Bronchial epithelial cell (primary cell): Measurements from ENCODE around the gene ITSN1. TPM values are rescaled to one million over a fixed set of nuclear protein-coding genes. Genes with fewer than 3 reads are reported as not detected.

Experiments
- DNase-seq: peaks from one replicate; pipeline ENCODE4 v3.0.0-alpha.2; 2010; ENCODE audit warnings: low read depth
- FAIRE-seq: peaks from 2 replicates; lab custom pipeline; 2011; peaks lifted over from hg19 to GRCh38; lab: Jason Lieb, UNC
- H3K27me3 ChIP-seq: 2 replicates; pipeline ENCODE4 v1.5.1; 2011; ENCODE audit warnings: low read length; ENCODE audit not compliant: control insufficient read depth, insufficient read depth
- H3K36me3 ChIP-seq: 2 replicates; pipeline ENCODE4 v1.5.1; 2011; ENCODE audit warnings: low read length; ENCODE audit not compliant: control insufficient read depth, insufficient read depth
- H3K4me3 ChIP-seq: 2 replicates; pipeline ENCODE4 v1.5.1; 2011; ENCODE audit warnings: mild to moderate bottlenecking, low read depth, low read length, control low read depth
- total RNA-seq: library from RNA; depleted of rRNA; stranded (reverse); fragments of >200 nt; gene quantifications from 2 replicates; pipeline ENCODE4 v1.2.1, GENCODE V29; 2014
- TF ChIP-seq, protein P1 (sequence below): IDR thresholded peaks from 2 replicates; pipeline ENCODE4 v1.5.1; 2011; ENCODE audit warnings: mild to moderate bottlenecking, moderate library complexity, low read length, control low read depth, inconsistent platforms; ENCODE audit not compliant: insufficient read depth, severe bottlenecking

Gene ITSN1
- total RNA-seq, 1 donor from 2014 or later = 15.0 TPM

DNA sequence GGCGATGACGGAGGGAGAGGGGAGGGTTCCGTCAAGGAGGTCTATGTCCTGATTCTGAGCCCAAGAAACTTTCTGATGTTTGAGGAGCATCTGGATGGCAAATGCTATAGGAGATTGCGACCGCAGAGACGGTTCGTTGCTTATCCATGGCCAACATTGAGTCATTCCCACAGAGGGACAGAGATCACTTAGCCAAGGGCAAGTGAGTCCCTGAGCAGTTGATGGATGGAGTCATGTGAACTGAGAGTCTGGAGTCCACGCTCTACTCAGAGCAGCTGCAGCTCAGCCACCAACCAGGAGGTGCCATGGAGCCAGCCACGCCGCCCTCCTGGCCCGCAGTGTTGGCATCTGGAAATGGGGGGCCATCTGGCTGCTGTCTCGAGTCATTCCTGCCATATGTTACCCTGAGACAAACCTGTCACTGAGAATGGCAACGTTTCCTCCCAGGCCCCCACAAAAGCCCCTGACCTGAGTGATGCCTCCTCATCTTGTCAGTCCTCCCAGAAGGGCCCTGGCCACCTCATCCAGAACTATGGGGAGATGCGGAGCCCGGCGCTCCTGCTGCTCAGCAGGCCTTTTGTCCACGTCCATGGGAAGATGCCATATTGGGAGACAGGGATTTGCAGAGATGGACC lies 214.7 kb downstream of the ITSN1 start:
- FAIRE-seq = no peak
- TF ChIP-seq, protein P1, sequence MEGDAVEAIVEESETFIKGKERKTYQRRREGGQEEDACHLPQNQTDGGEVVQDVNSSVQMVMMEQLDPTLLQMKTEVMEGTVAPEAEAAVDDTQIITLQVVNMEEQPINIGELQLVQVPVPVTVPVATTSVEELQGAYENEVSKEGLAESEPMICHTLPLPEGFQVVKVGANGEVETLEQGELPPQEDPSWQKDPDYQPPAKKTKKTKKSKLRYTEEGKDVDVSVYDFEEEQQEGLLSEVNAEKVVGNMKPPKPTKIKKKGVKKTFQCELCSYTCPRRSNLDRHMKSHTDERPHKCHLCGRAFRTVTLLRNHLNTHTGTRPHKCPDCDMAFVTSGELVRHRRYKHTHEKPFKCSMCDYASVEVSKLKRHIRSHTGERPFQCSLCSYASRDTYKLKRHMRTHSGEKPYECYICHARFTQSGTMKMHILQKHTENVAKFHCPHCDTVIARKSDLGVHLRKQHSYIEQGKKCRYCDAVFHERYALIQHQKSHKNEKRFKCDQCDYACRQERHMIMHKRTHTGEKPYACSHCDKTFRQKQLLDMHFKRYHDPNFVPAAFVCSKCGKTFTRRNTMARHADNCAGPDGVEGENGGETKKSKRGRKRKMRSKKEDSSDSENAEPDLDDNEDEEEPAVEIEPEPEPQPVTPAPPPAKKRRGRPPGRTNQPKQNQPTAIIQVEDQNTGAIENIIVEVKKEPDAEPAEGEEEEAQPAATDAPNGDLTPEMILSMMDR = no peak
- Histone ChIP-seq H3K36me3 (no peaks in the 10 kb centered on the region), H3K27me3 (no peaks in the 10 kb centered on the region), H3K4me3 (no peak overlapping the region)
- no peak for DNase-seq

DNA sequence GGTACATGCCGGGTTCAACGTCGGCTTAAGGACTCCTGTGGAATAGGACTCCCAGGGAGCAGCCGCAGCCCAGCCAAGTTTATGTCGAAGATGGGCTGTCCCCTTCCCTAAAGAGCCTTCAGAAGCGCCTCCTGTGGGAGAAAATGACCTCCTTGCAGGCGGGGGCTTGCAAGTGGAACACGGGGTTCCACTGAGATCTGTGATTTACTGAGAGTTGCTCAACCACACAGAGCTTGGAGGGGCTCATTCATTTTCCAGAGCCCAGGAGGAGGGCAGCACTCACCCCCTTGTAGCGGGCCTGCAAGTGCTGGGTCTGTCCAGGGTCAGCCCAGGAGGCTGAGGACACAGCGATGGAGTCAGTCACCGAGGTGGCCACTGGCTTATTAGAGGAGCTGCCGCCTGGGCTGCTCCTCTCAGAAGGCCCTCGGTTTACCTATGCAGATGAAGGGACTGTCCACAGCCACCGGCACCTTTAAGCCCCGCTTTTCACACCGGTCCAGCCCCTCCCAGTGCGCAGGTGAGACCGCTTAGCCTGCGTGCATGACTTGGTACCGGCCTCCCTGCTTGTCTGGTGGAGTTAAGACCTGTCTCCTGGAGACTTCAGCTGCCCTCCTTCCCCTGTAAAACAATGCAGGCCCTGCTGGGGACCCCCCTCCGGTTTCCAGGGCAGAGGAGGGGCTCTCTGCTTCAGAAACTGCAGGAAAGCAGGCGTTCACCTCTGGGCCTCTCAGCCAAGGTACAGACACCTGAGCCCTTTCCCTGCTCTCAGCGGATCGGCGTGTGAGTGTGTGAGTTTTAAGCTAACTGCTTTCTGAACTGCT lies 215.8 kb downstream of the ITSN1 start:
- DNase-seq (no peak), FAIRE-seq (no peak)
- H3K36me3 ChIP-seq = no peaks in the 10 kb centered on the region
- H3K27me3 ChIP-seq = no peaks in the 10 kb centered on the region
- H3K4me3 ChIP-seq = no peak overlapping the region
- TF ChIP-seq, protein P1 = no peak

DNA sequence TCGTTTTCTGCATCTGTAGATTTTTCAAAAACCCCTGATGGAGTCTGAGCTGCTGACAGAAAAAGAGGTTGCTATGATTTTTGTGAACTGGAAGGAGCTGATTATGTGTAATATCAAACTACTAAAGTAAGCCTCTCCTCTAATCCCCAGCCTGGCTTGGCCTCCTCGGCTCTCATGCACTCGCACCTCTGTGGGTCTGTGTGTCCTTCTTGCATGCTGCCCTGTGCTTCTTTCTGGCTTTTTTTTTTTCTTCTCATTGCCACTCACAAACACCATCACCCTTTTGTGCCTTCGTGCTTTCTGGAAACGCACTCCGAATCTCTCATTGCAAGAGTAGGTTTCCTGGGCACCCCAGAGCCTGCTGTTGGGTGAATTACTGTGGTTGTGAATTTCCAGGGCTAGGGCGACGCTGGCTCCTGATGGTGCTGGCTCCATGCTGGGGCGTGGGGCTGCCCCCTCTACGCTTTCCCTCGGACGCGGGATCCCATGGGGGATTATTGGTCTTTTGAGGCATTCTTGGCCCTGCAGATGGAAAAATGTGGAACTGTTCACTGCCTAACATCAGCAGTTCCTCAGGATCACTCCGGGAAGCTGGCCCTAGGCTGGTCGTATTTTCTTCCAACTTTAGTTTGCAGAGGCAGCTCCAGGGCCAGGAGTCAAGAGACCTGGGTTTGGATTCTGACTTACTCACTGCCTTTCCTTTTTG lies 216.5 kb downstream of the ITSN1 start:
- FAIRE-seq = no peak
- no peak for DNase-seq
- Histone ChIP-seq H3K4me3 (no peak overlapping the region), H3K36me3 (no peaks in the 10 kb centered on the region), H3K27me3 (no peaks in the 10 kb centered on the region)
- TF ChIP-seq, protein P1 = no peak

DNA sequence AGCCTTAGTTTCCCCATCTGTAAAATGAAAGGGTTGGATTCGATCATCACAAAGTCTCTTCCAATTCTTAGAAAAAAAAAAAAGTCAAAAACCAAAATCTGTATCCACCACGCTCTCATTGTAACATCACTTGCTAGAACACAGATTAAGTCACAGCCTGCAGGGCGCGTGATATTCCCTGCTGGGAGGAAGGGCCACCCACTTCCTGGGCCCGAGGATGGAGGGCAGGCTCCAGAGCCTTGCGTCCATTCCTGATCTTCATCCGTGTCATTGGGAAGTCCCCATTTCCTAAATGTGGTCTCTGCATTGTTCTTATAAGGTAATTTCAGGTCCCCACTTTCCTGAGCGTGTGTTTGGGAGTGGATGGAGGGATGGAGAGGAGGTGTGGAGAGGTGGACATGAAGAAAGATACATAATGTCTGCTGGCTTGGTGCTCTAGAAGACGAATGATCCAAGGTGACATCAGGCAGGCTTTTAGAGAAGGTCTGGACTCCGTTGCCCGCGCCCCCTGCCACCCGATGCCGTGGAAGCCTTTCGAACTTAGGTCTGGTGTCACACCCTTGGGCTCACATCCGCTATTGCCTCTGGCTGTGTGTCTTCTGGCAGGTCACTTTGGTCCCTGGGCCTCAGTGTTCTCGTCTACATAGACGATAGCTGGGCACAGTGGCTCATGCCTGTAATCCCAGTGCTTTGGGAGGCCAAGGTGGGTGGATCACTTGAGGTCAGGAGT lies 217.2 kb downstream of the ITSN1 start:
- H3K4me3 ChIP-seq = no peak overlapping the region
- H3K27me3 ChIP-seq = no peaks in the 10 kb centered on the region
- DNase-seq = no peak
- H3K36me3 ChIP-seq = no peaks in the 10 kb centered on the region
- TF ChIP-seq, protein P1 = no peak
- FAIRE-seq = no peak

DNA sequence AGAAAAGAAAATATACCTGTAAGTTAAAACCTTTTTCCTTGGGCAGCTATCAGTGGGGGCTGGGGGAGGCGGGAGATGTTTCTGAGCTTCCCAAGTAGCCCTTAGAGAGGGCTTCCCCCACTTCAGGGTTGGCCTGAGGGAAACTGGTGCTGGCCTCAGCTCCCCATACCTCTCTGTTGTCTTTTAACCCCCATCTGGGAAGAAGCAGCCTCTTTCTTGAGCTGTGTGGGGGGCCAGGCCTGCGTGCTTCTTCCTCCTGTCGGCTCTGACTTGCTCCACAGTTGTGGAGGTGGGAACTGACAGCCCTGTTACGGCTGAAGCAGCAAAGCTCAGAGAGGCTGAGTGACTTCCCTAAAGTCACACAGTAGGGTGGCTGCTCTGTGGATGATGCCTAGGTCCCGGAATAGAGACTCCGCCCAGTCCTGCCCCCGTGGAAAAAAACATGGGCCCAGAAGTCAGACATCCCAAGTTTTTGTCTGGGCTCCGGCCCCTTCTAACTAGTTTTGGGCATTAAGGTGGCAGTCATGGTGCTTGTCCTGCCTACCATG lies 218.1 kb downstream of the ITSN1 start:
- DNase-seq (no peak), FAIRE-seq (no peak)
- Histone ChIP-seq H3K27me3 (no peaks in the 10 kb centered on the region), H3K4me3 (no peak overlapping the region), H3K36me3 (no peaks in the 10 kb centered on the region)
- TF ChIP-seq, protein P1 = no peak
